ENCODE data around the gene DHRS2.

DNA sequence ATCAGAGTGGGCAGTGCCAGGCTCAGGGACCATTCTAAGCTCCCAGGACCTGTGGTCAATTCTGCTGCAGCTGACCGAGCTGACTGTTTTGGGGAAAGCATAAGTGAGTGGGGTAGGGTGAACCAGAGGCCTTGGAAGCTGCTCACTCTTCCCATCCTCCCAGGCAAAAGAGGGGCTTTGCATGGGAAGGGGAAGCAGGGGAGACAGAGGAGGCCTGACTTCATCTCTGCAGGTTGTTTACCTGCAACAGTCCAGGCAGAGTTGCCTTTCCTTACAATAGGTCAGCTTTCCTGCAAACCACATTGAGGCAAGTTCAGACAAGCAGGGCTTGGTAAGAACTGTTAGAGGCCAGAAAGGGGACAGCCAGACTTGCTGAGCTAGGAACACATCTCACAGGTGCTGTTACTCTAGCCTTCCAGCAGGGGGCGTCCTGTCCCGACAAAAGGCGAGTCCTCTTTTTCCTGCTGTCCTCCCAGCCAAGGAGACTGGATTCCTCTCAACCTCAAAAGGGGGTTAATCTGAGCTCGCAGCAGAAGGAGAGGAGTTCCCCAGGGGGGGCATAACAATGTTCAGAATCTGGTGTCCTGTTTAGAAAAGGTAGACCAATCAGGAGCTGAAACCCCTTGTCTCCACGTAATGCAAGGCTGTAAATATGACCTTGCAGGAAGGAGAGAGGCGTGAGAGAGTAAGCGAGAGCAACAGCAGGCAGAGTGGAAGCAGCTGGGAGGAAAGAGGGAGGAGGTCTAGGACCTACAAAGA, 4.3 kb upstream of the DHRS2 start:
- no peak for TF ChIP-seq EZH2 (IDR thresholded peaks at IDR 0.05; ENCODE audit: insufficient read depth, poor library complexity, severe bottlenecking)
- TF ChIP-seq EZH2phosphoT487 (IDR thresholded peaks at IDR 0.05; ENCODE audit: insufficient read depth, low read depth), result no peak

Measured in GM23248 (cell line).